Central memory CD4-positive, alpha-beta T cell (primary cell): ENCODE data around the gene OTOF.

ENCODE experiments used
- DNase-seq: peaks from one replicate; pipeline ENCODE4 v3.0.0; 2022

OTOF gene

GRCh38 chr2:26495705-26496297, 17.9 kb upstream of the OTOF start:
- no peak for DNase-seq

GRCh38 chr2:26494891-26495290, 17.0 kb upstream of the OTOF start:
- DNase-seq = no peak

- DNase-seq = no peak
Measured at GRCh38 chr2:26494199-26494598, 16.3 kb upstream of the OTOF start.

- DNase-seq = no peak
Measured at GRCh38 chr2:26493566-26493965, 15.6 kb upstream of the OTOF start.

GRCh38 chr2:26492749-26493515, 15.0 kb upstream of the OTOF start:
- DNase-seq = no peak

GRCh38 chr2:26491563-26492167, 13.7 kb upstream of the OTOF start:
- DNase-seq = no peak

- DNase-seq = no peak
Measured at GRCh38 chr2:26489213-26489850, 11.4 kb upstream of the OTOF start.

GRCh38 chr2:26488463-26489212, 10.7 kb upstream of the OTOF start:
- DNase-seq = no peak

- DNase-seq = no peak
Measured at GRCh38 chr2:26487192-26487591, 9.3 kb upstream of the OTOF start.

- no peak for DNase-seq
Measured at GRCh38 chr2:26486789-26487188, 8.9 kb upstream of the OTOF start.

GRCh38 chr2:26485725-26486418, 7.9 kb upstream of the OTOF start:
- no peak for DNase-seq

GRCh38 chr2:26485099-26485498, 7.2 kb upstream of the OTOF start:
- DNase-seq = no peak

GRCh38 chr2:26484579-26484978, 6.7 kb upstream of the OTOF start:
- no peak for DNase-seq

GRCh38 chr2:26483957-26484565, 6.1 kb upstream of the OTOF start:
- no peak for DNase-seq

GRCh38 chr2:26483516-26483915, 5.6 kb upstream of the OTOF start:
- DNase-seq = no peak

- no peak for DNase-seq
Measured at GRCh38 chr2:26483027-26483326, 5.1 kb upstream of the OTOF start.

- DNase-seq = no peak
Measured at GRCh38 chr2:26482211-26483026, 4.5 kb upstream of the OTOF start.

GRCh38 chr2:26481706-26482105, 3.8 kb upstream of the OTOF start:
- DNase-seq = no peak

- DNase-seq = no peak
Measured at GRCh38 chr2:26480566-26481423, 2.9 kb upstream of the OTOF start.
